B cell (primary cell): ENCODE data around the gene SDK2. TPM values are rescaled to one million over a fixed set of nuclear protein-coding genes. Genes with fewer than 3 reads are reported as not detected.
"Not testable (repeated sequence)": the region's sequence is repeated elsewhere in the genome, so short reads cannot be mapped to it uniquely, and the experiment has no call there.

ENCODE experiments used
- ATAC-seq: fragments of 200-7000 bp; cut with Tn5 transposase; one replicate; pipeline ENCODE4 v1.10.0; 2021; ENCODE audit warnings: low read depth, mild to moderate bottlenecking, moderate number of reproducible peaks, moderate library complexity
- CTCF ChIA-PET: fragments of 350-600 bp; sonication (Branson Sonifier 250); formaldehyde crosslinking; loops from one replicate; lab custom pipeline; 2021; ENCODE audit warnings: antibody characterized with exemption, inconsistent platforms; lab: Charles Lee
- POLR2A ChIA-PET: fragments of 350-600 bp; sonication (Branson Sonifier 250); formaldehyde crosslinking; loops from one replicate; lab custom pipeline; 2021; ENCODE audit warnings: antibody characterized with exemption; lab: Charles Lee
- DNase-seq: peaks from one replicate; pipeline ENCODE4 v3.0.0; 2013
- H2AFZ ChIP-seq: 2 replicates; pipeline ENCODE4 v1.6.1; 2012; ENCODE audit warnings: mild to moderate bottlenecking, low read depth, low read length; ENCODE audit not compliant: insufficient read depth, poor library complexity, severe bottlenecking
- H3K27ac ChIP-seq, 2 donors: 1 replicate in 1 of 2; 2 replicates in 1 of 2; pipeline ENCODE4 v1.5.1; 2012 to 2013; ENCODE audit warnings: low read length in 2 of 2, mild to moderate bottlenecking in 2 of 2, moderate library complexity in 1 of 2
- H3K27me3 ChIP-seq, 4 experiments: fragments of 200-600 bp in 1 of 4; sonication (generic) in 1 of 4; replicated peaks in 1 of 4; 1 replicate in 2 of 4; 2 replicates in 2 of 4; pipeline versions ENCODE4 v1.6.1 to v1.7.0; 2013 to 2016; ENCODE audit warnings: low read length in 3 of 4, mild to moderate bottlenecking in 2 of 4, mixed read lengths in 1 of 4, moderate library complexity in 1 of 4; ENCODE audit not compliant: insufficient read depth in 4 of 4, control insufficient read depth in 3 of 4; ENCODE audit errors: control extremely low read depth in 1 of 4
- H3K36me3 ChIP-seq, 2 experiments: replicated peaks in 1 of 2; 1 replicate in 1 of 2; 2 replicates in 1 of 2; pipeline versions ENCODE4 v1.6.1 to v1.7.1; 2013; ENCODE audit warnings: low read length in 1 of 2; ENCODE audit not compliant: insufficient read depth in 2 of 2, control insufficient read depth in 1 of 2; ENCODE audit errors: control extremely low read depth in 1 of 2, extremely low read depth in 1 of 2
- H3K4me1 ChIP-seq, 2 donors: fragments of 200-600 bp in 1 of 2; sonication (generic) in 1 of 2; 1 replicate in 1 of 2; 2 replicates in 1 of 2; pipeline versions ENCODE4 v1.5.1 to v1.6.1; 2013 to 2017; ENCODE audit warnings: low read length in 2 of 2; ENCODE audit not compliant: control insufficient read depth in 2 of 2, insufficient read depth in 2 of 2
- H3K4me2 ChIP-seq: replicated peaks from 2 replicates; pipeline ENCODE3; 2012; ENCODE audit warnings: mild to moderate bottlenecking, low read depth, low read length; ENCODE audit not compliant: poor library complexity, severe bottlenecking
- H3K4me3 ChIP-seq, 5 experiments: fragments of 200-600 bp in 1 of 5; sonication (generic) in 1 of 5; 1 replicate in 3 of 5; 2 replicates in 2 of 5; pipeline versions ENCODE4 v1.5.1 to v1.7.0; 2011 to 2016; ENCODE audit warnings: low read length in 4 of 5, mild to moderate bottlenecking in 4 of 5, low read depth in 2 of 5, control low read depth in 1 of 5, moderate library complexity in 1 of 5; ENCODE audit not compliant: insufficient read depth in 1 of 5; ENCODE audit errors: control extremely low read depth in 1 of 5, extremely low read depth in 1 of 5
- H3K79me2 ChIP-seq: fragments of 200-600 bp; sonication (generic); one replicate; pipeline ENCODE4 v1.6.0; 2016; ENCODE audit warnings: low read length; ENCODE audit not compliant: control insufficient read depth, insufficient read depth
- H3K9ac ChIP-seq: fragments of 200-600 bp; sonication (generic); 2 replicates; pipeline ENCODE4 v1.6.1; 2017; ENCODE audit warnings: mild to moderate bottlenecking, low read length, moderate library complexity
- H3K9me3 ChIP-seq, 3 donors: one replicate each; pipeline versions ENCODE4 v1.6.1 to v1.7.1; 2013; ENCODE audit warnings: low read length in 2 of 3; ENCODE audit not compliant: control insufficient read depth in 2 of 3, insufficient read depth in 1 of 3; ENCODE audit errors: control extremely low read depth in 1 of 3
- H4K20me1 ChIP-seq: 2 replicates; pipeline ENCODE4 v1.6.0; 2012; ENCODE audit warnings: mild to moderate bottlenecking, low read length; ENCODE audit not compliant: insufficient read depth, control insufficient read depth, poor library complexity, severe bottlenecking
- H3K27ac Mint-ChIP-seq: one replicate; pipeline ENCODE4 v1.8.0; 2021; ENCODE audit warnings: mixed read lengths
- H3K27me3 Mint-ChIP-seq: one replicate; pipeline ENCODE4 v1.8.0; 2021; ENCODE audit warnings: mixed read lengths
- H3K4me1 Mint-ChIP-seq: one replicate; pipeline ENCODE4 v1.8.0; 2021; ENCODE audit warnings: mixed read lengths
- H3K4me3 Mint-ChIP-seq: one replicate; pipeline ENCODE4 v1.8.0; 2021; ENCODE audit warnings: mixed read lengths
- H3K9me3 Mint-ChIP-seq: one replicate; pipeline ENCODE4 v1.8.0; 2022; ENCODE audit warnings: mixed read lengths; ENCODE audit not compliant: insufficient read depth
- CTCF ChIP-seq: fragments of 200-600 bp; IDR thresholded peaks from one replicate; pipeline ENCODE4 v1.8.0; 2022; ENCODE audit warnings: antibody characterized with exemption, mild to moderate bottlenecking
- WGBS: methylation state at CpG from one replicate; pipeline ENCODE4 v1.1.5; 2013; ENCODE audit warnings: missing lambda C conversion rate; ENCODE audit not compliant: insufficient coverage; 5-methylcytosine and 5-hydroxymethylcytosine counted together
- intact Hi-C: fragments of 100-400 bp; cut with micrococcal nuclease; formaldehyde crosslinking; loops from one replicate; pipeline ENCODE4 v1.10.0; 2022
- polyA plus RNA-seq: library from polyadenylated mRNA; depleted of rRNA; stranded (reverse); fragments of >200 nt; gene quantifications from 2 replicates; pipeline ENCODE4 v1.2.3, GENCODE V29; 2012
- total RNA-seq, 2 donors: library from RNA; stranded (reverse); fragments of 120-200 nt in 1 of 2; gene quantifications; 1 replicate in 1 of 2; 2 replicates in 1 of 2; pipeline versions ENCODE4 v1.2.3 to v1.2.4, GENCODE V29; 2013 to 2022

SDK2 gene
- total and polyA plus RNA-seq, 2 donors (not counting 1 experiment from before 2014, with no cell fraction given), result 3.2 to 13.0 TPM

- H3K27ac Mint-ChIP-seq, H3K4me1 Mint-ChIP-seq, H3K4me3 Mint-ChIP-seq, H3K4me1 ChIP-seq, H2AFZ ChIP-seq, H4K20me1 ChIP-seq, POLR2A ChIA-PET, H3K9ac ChIP-seq, H3K9me3 Mint-ChIP-seq, H3K4me2 ChIP-seq, H3K27me3 ChIP-seq, H3K79me2 ChIP-seq, H3K9me3 ChIP-seq, H3K27me3 Mint-ChIP-seq, H3K4me3 ChIP-seq, H3K27ac ChIP-seq: not testable (repeated sequence)
- CTCF ChIA-PET, result interaction anchor here (0.7 to 11.3 kb wide), 28 partner anchors 8 to 811 kb away, joined by 3 to 296 read pairs (median 4); partner anchors contain the start of genes CDC42EP4 and CPSF4L
- peak; percentile 96 for TF ChIP-seq CTCF
- H3K36me3 ChIP-seq, result peaks cover 0 to 11% of the 10 kb centered on the region in 2 experiments
- DNase-seq, result peak; percentile 74
- 50% methylated on average over 11 of the region's 14 CpGs for WGBS
- intact Hi-C loops, result loop anchor here (5.0 kb wide), 1 partner anchor 58 kb away; the partner anchor contains the start of gene CDC42EP4
- peak; percentile 63 for ATAC-seq
These were observed 274.3 kb downstream of the SDK2 start for GRCh38 chr17:73369817-73370490.

- H3K27me3 ChIP-seq, result no peaks in the 10 kb centered on the region
- ChIA-PET POLR2A (no interaction called here), CTCF (interaction anchor here (0.9 to 11.3 kb wide), 15 partner anchors 9 to 810 kb away, joined by 3 to 296 read pairs (median 5); partner anchors contain the start of genes CDC42EP4 and CPSF4L)
- no peaks in the 10 kb centered on the region for H3K4me1 ChIP-seq
- Mint-ChIP-seq H3K4me3 (no peak overlapping the region), H3K27ac (no peak overlapping the region), H3K9me3 (no peaks in the 10 kb centered on the region), H3K4me1 (no peaks in the 10 kb centered on the region), H3K27me3 (peaks cover 4% of the 10 kb centered on the region)
- WGBS, result 82% methylated on average over 12 of the region's 14 CpGs
- no peak overlapping the region for H2AFZ ChIP-seq
- DNase-seq (no peak), ATAC-seq (no peak)
- peaks cover 5% of the 10 kb centered on the region for H4K20me1 ChIP-seq
- no peak overlapping the region for H3K4me2 ChIP-seq
- no peak overlapping the region for H3K27ac ChIP-seq
- H3K4me3 ChIP-seq, result no peak overlapping the region
- H3K9me3 ChIP-seq, result no peaks in the 10 kb centered on the region
- no peaks in the 10 kb centered on the region for H3K79me2 ChIP-seq
- intact Hi-C loops, result no loop called here
- peaks cover 0 to 11% of the 10 kb centered on the region in 2 experiments for H3K36me3 ChIP-seq
- H3K9ac ChIP-seq, result no peak overlapping the region
- TF ChIP-seq CTCF, result no peak
These were observed 275.1 kb downstream of the SDK2 start for GRCh38 chr17:73369111-73369521.
